DOHH2 (cell line): ENCODE measurements around the gene SETDB1.

Source experiments
- EZH2phosphoT487 ChIP-seq: fragments of 200-600 bp; sonication (generic); IDR thresholded peaks from 2 replicates; pipeline ENCODE4 v1.6.1; 2017; ENCODE audit warnings: borderline replicate concordance, mild to moderate bottlenecking, antibody characterized with exemption, low read length, moderate library complexity, mixed read lengths
- TF ChIP-seq, protein P1 (sequence below): fragments of 200-600 bp; sonication (generic); IDR thresholded peaks from one replicate; pipeline ENCODE4 v1.5.1; 2014; ENCODE audit warnings: antibody characterized with exemption, mild to moderate bottlenecking, low read depth, low read length; ENCODE audit not compliant: poor library complexity, severe bottlenecking

DNA sequence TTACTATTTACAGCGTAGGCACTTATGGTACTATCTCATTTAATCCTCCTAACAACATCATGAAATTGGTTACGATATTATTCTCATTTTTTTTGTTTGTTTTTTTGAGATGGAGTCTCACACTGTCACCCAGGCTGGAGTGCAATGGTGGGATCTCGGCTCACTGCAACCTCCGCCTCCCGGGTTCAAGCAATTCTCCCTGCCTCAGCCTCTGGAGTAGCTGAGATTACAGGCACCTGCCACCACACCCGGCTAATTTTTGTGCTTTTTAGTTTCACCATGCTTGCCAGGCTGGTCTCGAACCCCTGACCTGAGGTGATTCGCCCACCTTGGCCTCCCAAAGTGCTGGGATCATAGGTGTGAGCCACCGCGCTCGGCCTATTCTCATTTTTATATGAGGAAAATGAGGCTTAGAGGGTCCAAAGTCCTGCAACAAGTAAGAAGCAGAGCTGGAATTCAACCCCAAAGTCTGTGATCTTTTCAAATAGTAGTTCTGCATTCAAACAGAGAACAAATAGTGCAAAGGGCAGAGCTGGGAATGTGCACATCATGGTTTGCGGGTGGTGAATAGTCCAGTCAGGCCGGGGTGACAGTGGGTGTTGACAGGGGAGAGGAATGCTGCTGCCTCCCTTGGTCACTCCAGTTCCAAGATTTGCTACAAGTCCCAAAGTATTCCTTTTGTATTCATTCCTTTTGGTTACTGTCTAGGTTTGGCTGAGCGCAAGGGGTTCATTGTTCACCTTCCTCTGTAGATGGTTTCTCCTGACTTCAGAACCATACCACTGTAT, 86.7 kb downstream of the SETDB1 start:
- TF ChIP-seq, protein P1, sequence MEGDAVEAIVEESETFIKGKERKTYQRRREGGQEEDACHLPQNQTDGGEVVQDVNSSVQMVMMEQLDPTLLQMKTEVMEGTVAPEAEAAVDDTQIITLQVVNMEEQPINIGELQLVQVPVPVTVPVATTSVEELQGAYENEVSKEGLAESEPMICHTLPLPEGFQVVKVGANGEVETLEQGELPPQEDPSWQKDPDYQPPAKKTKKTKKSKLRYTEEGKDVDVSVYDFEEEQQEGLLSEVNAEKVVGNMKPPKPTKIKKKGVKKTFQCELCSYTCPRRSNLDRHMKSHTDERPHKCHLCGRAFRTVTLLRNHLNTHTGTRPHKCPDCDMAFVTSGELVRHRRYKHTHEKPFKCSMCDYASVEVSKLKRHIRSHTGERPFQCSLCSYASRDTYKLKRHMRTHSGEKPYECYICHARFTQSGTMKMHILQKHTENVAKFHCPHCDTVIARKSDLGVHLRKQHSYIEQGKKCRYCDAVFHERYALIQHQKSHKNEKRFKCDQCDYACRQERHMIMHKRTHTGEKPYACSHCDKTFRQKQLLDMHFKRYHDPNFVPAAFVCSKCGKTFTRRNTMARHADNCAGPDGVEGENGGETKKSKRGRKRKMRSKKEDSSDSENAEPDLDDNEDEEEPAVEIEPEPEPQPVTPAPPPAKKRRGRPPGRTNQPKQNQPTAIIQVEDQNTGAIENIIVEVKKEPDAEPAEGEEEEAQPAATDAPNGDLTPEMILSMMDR = no peak
- TF ChIP-seq EZH2phosphoT487 = no peak
